GM21367 (cell line): ENCODE measurements around the gene ZC3H18.

ENCODE experiments used
- ATAC-seq: cut with Tn5 transposase; IDR thresholded peaks from one replicate; pipeline ENCODE4 v1.9.1; 2021; ENCODE audit not compliant: unreplicated experiment

ZC3H18 gene

DNA sequence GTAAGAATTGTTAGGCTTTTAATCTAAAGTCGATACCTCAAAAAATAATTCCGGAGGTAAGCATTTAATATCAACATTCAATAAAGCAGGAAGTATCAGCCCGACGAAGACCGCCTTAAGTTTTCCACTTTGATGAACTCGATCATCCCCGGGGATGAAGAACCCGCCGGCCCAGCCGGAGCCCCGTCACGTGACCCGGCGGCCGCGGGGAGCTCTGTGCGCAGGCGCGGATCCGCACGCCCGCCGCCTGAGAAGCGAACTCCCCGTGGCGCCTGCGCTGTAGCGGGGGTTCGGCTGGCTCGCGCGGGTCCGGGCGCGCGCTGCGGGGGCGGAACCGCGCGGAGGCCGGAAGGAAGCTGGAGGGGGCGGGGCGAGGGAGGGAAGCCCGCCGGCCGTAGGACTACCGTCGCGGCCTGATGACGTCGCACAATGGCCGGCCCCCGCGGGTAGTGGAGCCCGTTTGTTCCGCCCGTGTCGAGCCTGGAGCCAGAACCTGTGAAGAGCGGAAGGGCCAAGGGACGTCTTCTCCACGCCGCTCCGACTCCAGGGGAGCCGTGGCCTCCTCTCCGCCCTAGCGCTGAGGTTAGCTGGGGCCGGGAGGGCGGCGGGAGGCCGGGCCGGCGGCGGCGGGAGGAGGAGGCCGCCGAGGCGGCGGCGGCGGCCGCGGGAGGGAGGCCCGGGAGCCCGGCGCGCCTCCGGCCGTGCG is at the start of gene ZC3H18:
Gene ZC3H18 (plus strand): TSS at position 419 of the 706 bp plus-strand sequence. CDS start 6,721 bp downstream, outside the sequence.
- peak; percentile 59 for ATAC-seq

DNA sequence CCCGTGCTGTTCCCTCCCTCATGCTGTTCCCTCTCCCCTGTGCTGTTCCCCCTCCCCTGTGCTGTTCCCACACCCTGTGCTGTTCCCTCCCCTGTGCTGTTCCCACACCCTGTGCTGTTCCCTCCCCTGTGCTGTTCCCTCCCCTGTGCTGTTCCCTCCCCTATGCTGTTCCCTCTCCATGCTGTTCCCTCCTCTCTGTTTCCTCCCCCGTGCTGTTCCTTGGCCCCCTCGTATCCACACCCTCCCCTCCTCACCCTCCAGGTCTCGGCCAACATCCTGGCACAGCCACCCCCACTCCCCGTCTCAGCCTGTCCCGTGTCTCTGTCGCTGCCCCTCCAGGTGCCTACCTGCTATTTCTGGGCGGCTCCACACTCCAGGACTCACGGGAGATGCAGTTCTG is 48.5 kb upstream of the ZC3H18 start:
- no peak for ATAC-seq

DNA sequence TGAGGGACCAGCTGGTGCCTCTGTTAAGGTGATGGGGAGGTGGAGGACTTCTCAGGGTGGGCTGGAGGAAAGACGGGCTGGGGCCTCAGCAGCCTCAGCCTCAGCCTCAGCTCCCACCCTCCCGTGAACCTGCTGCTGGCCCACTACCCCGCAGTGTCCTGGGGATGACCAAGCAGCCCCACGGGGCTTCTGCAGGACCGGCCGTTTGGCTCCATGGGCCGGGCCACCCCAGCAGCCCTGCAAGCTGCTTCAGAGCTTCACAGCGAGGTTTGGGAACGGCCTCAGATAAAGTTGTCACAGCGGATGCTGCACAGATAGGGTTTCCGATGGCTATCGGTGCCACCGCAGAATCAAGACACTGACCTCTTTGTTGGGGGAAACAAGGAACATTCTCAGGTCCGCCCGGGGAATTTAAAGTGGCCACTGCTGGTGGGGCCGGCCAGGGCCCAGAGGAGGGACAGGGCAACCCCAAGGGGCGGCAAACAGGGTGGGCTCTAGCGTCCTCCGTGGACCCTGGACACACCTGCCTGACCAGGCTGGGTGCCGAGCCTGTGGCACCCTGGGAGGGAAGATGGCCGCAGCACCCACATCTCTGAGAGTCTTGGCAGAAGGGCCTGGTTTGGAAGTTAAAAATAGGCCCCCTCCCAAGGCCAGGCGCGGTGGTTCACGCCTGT is 47.8 kb upstream of the ZC3H18 start:
- ATAC-seq = no peak

DNA sequence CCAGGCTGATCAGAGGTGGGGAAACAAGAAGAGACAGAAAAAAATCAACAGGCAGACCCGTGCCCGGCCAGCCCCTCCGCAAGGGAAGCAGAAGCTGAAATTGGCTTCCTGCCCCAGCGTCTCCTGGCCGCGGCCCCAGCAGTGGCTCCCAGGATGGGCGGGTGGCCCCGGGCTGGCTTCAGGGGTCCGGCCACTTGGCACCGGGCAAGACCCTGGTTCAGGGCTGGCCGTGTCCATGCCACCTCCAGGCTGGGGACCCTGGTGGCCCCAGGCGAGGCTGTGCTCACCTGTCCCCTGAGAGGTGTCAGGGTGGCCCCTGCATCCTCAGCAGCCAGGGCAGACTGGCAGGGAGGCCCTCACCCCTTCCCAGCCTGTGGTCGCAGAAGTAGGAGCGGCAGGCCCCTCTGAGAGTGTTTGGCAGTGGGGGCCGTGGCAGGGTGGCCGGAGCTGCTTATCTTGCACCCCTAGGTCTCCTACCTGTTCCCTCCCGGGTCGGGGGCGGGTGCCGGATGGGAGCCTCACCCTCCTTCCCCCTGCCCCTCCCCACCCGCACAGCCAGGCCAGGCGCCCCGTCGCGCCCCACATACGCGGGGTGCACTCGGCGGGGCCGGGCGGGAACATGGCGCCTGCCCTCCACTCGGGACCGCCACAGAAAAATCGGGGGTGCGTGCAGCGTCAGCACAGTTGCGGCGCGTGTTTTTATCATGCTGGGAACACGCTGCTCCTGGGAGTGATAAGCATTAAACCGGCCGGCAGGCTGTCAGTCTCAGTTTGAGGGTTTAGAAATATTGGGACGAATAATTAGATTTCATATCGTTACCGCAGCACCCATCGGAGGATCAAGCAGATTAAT is 46.7 kb upstream of the ZC3H18 start:
- no peak for ATAC-seq

DNA sequence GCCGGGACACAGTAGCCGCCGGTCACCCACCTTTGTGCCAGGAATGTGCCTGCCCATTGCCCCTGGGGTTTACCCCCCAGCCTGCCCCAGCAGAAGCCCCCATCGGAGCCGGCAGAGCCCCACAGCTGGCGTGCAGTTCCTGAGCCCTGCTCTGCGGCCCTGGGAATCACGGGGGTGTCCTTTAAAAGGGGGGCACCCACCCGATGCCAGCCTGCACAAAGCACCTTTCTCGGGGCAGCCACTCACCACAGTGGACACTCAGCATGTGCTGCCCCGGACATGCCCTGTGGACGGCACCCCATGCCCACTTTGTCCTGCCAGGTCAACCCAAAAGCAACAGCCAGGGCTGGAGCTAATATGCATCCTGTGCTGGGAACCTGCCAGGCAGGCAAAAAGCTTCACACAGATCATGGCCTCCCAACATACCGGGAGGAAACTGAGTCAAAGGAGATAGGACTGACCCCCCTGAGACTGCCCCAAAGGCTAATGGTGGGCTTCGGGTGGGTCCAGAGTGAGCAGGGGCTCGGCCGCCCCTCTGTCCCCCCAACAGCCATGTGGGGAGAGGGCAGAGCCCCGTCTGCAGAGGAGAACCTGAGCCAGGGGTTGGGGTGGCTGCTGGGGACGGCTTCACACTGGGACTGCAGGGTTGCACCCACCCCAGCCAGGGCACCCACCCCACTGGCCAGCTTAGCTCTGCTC is 45.8 kb upstream of the ZC3H18 start:
- ATAC-seq = no peak

DNA sequence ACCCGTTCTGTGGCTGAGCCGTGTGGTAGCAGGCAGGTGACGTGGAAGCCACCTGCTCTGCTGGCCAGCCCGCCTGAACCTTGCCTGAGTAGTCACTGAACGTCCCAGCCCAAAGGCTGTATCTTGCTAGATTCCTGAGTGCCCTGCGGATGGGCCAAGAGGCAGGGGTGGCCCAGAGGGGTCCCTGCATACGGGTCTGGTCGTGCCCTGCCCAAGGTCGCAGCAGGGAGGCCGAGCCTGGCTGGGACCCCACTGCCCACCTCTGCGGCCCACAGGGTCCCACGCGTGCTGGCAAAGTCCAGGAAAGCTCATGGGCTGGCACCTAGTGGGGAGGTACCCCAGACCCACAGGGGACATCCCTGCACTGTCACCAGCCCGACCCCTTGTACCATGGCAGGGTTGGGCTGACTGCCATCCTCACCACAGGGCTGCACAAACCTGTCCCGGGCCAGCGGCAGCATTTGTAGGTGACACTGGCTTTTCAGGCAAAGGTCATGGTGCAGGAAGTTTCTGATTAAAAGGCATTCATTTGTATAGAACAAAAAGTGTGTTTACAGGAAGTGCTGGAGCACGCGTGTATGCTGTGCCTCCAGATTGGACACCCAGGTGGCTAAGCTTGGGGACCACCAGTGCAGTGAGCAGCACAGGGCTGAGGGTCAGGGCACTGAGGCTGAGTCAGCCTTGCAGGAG is 45.1 kb upstream of the ZC3H18 start:
- ATAC-seq = no peak

DNA sequence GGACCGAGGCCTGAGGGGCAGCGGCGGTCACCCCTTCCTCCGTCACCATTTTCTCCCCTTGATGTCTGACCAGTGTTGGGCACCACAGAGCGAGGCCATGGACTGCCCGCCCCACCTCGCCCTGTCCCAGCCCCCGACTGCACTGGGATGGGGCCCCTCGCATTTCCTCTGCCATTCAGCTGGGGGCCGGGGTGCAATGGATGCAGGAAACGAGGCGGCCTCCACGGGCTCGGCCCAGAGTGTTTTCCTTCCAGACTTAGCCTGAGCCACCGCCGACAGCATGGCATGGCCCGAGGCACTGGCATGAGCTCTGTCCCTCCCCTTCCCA is 44.6 kb upstream of the ZC3H18 start:
- ATAC-seq = no peak

DNA sequence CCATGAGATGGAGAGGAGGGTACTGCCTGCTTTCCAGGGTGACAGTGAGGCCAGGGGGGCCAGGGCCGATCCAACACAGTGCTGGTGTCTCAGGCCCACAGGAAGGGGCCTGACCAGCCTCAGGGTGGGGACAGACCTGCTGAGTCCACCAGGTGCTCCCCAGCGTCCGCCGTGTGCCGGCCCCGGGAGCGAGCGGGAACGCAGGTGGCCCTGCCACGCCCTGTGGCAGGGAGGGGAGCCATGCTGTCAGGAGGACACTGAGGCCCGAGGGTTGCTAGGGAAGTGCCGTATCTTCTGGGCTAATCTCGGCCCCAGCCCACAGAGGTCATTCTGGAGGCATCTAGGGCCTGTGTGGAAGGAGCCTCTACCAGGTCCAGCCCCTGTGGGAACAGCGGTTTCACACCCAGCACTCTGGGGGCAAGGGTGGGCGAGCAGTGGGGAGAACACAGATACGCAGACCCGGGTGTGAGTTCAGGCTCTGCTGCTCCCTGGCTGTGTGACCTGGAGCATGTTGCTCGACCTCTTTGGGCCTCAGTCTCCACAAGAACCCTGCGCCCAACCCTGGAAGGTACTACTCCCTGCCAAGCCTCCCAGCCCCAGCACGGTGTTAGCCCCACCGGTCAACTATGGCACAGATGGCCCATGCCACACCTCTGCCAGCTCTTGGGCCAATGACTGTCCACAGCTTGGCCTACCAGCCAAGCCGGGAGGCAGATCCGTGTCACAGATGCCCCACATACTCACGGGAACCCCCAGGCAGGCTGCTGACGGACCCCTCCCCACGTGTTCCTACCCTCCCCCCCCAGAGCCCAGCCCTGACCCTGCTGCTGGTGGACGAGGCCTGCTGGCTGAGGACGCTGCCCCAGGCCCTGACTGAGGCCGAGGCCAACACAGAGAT is 43.9 kb upstream of the ZC3H18 start:
- no peak for ATAC-seq

DNA sequence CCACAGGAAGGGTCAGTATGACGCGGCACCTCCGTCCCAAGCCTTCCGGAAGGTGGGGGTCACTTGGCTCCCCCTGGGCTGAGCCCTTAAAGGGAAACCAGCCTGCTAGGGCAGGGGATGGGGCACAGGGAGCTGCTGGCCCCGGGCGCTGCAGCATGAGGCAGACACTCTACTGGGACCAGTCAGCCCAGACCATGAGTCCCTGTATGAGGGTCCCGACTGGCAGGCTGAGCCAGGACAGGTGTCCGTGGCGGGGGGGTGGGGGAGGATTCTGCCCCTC is 43.4 kb upstream of the ZC3H18 start:
- no peak for ATAC-seq

DNA sequence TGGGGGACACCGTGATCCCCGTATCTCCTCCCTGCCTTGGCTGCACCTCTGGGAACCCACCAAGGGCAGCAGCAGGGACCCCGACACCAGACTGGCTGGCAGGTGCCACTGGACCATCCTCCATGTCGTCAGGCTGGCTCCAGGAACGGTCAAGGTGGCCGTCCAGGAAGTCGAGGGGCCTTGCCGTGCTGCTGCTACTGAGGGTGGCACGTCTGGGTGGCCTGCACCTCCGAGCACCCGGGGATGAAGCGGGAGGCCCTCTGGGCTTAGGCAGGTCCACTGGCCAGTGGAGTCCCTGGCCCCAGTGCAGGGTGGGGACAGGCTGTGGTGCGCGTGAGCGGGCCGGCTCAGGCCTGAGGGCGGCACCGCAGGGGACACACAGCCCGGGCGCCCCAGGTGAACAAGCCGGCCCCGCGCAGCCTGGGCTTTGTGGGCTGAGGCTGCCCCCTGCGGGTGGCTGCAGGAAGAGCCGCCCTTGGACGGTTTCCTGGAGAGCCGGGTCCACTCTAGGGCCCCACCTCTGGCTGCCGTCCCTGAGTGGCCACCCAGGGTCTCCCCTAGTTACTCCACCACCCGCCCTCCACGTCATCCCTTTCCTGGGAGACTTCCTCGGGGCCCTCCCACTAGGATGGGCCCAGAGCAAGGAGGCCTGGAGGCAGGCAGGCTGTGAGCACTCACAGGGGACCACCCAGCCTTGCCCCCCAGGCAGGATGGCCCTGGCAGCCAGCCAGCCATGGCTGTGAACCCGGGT is 42.8 kb upstream of the ZC3H18 start:
- ATAC-seq = no peak

DNA sequence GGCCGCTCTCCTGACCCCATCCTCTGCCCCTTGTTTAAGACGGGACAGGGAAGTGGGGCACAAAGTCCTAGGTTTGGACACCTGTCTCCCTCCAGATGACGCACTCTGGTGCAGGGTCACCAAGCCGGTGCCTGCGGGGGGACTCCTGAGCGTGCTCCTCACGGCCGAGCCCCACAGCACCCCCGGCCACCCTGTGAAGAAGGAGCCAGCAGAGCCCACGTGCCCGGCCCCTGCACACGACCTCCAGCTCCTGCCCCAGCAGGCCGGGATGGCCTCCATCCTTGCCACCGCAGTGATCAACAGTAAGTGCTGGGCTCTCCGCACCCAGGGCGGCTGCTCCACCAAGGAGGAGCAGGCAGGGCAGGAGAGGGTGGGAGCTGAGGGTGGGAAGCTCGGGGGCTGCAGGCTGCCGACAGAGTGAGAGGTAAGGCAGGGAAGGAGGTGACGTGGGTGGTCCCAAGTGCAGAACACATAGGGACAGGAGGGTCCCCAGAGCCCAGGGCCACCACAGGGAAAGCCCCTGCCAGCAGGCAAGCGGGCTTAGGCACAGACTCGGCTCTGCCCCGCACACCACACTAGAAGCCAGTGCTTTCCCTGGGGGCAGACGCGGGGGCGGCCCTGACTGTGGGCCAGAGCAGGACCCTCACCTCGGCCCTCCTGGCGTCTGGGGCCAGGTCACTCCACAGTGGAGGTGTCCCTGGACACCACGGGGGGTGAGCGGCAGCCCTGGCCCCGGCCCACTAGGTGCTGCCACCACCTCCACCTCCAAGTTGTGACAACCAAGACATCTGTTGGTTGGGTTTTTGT is 42.1 kb upstream of the ZC3H18 start:
- ATAC-seq = no peak

DNA sequence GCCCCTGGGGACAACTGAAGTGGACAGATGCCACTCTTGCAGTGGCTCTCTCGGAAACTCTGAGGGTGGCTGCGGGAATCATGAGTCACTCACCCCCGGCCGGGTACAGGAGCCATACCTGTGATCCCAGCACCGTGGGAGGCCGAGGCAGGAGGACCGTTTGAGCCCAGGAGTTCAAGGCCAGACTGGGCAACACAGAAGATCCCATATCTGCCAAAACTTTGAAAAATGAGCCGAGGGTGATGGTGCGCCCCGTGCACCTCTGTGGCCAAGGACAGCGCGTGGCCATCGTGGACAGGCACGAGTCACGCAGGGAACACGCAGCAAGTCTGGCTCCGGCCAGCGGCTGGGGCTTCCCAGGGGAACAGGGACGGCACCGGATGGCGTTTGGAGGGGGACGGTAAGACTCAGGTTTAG is 41.3 kb upstream of the ZC3H18 start:
- ATAC-seq = no peak

DNA sequence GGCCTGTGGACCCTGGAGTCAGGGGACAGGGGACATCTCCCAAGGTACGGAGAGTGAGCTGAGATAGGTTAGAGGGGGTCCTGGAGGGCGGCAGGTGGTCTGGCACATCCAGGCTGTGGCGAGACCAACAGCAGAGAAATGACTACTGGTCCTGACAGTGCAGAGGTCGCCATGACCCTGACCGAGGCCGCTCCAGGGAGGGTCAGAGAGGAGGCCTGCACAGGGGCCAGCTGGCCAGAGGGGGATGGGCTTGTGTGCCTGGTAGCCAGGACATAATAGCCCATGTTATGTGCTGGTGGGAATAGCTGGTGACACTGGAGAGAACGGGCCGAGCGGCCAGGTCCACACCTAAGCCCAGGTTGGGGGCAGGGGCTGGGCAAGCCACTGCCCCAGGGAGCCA is 40.6 kb upstream of the ZC3H18 start:
- no peak for ATAC-seq

DNA sequence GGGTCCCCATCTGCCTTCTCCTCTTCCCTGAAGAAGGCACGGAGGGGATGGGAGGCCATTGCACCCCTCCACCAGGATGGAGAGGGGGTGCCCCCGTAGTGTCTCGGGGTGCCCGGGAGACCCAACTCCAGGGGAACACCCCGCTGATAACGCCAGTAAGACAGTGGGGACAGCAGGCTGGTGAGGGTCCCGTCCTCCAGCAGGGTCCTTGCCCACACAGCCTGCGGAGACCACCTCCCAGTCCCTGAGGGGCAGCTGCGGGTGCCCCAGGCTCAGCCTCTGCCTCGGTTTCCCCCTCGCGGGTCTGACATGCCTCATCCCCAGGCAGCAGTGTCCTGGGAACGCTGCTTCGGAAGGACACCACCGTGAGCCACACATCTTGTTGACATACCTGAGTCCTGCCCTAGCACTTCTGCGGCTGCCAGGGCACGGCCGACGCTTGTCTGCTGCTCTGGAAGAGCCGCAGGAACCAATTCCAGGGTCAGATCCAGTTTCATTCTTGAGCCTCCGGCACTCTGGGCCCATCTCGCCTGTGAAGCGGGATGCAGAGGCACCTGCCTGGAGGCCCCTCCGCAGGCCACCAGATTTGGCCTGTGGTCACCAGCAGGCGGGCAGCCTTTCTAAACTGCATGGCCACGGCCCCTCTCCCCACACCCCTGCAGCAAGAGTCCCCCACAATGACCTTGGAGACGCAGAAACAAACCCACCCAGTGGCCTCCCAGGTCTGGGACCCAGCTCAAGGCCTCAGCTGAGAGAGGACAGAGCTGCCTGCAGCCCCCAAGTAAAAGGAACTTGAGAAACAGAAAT is 39.9 kb upstream of the ZC3H18 start:
- no peak for ATAC-seq

DNA sequence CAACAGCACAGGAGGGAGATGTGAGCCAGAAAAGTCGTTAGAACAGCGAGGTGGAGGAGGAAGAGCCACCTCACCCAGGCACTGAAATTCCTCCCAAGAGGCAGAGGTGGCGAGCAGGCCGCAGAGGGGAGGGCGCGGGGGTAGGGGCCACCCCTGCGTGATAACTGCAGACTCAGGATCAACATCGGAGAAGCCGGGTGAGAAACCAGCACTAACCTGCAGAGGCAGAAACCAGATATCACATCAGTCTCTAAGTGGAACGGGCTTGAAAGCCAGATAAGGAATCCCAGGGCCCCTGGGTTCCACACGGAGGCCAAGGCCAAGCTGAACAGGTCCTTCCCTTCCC is 39.4 kb upstream of the ZC3H18 start:
- no peak for ATAC-seq

DNA sequence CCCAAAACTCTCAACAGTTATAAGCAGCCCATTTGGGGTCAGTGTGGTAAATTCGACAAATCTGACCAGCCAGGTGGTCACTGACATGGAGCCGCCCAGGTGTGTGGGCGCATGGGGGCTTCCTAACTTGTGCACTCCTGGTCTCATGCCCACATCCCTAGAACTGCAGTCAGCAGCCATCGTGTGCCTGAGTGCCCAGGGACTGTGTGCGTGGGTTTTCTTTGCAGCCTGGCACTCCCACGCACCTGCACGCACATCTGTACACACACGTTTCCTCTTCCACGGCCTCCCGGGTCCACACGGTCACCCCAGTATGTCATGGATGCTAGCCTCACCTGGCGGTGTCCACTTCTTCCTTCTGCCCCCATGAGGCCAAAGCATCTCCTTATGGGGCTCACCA is 38.9 kb upstream of the ZC3H18 start:
- no peak for ATAC-seq

DNA sequence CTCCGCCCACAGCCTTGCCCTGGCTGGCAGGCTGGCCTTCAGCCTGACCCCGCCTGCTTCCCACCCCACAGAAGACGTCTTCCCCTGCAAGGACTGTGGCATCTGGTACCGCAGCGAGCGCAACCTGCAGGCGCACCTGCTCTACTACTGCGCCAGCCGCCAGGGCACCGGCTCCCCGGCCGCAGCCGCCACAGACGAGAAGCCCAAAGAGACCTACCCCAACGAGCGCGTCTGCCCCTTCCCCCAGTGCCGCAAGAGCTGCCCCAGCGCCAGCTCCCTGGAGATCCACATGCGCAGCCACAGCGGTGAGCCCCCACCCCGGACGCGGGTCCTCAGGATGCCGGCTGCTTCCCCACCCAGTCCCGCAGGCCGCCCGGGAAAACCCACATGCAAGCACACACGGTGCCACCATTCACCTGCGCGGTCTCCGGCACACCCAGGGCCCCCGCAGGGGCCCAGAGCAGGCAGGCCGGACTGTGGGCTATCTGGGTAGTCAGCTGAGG is 38.2 kb upstream of the ZC3H18 start:
- ATAC-seq = no peak
